ENCODE results near the gene MAOB.
"Not testable (repeated sequence)": the region's sequence is repeated elsewhere in the genome, so short reads cannot be mapped to it uniquely, and the experiment has no call there.

MAOB gene

DNA sequence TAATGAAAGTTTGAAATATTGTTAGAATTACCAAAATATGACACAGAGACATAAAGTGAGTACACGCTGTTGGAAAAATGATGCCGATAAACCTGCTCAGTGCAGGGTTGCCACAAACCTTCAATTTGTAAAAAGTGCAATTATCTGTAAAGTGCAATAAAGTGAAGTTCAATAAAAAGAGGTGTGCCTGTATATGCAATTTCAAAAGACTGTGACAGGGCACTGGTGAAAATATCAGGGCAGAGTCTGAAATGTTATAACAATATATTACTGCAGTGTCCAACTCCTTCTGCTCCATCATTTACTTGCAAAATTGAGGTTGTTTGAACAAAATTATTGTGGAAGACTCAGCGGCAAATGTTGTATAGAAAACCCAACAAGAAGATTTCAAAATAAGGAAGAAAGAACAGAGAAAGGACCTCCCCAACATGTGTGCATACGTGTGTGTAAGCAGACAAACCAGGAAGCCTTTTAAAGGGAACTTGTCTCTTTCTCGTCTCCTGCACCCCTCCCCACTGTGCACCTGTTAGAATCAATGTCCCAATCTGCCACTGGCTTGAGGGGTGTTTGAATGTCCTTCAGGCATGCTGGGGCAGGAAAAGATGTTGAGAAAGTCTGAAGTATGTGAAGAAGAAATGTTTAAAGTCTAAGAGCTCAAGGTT, 96.2 kb downstream of the MAOB start:
- in situ Hi-C loops (cut with MboI; ENCODE audit: low sequenced_read_pairs) = no loop called here

DNA sequence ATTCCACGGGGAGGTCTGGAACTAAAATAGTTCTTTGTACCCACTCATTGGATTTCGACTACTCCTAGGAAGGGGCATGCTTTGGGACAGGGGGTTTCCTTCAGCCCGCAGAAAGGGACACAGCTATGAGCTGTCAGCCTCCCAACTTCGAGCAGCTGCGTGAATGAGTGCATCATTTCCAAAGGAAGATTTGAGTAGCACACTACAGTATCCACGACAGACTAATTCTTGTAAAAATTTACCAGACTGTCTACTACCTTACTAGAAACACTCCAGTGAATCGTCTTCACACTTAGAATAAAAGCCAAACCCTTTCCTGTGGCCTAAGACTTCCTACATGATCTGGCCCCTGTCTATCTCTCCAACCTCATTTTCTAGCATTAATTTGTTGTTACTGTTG, 124.2 kb downstream of the MAOB start:
- in situ Hi-C loops (cut with MboI; ENCODE audit: low sequenced_read_pairs) = loop anchor here (25.0 kb wide), 2 partner anchors 196 to 1971 kb away; no protein-coding TSS in a partner anchor

DNA sequence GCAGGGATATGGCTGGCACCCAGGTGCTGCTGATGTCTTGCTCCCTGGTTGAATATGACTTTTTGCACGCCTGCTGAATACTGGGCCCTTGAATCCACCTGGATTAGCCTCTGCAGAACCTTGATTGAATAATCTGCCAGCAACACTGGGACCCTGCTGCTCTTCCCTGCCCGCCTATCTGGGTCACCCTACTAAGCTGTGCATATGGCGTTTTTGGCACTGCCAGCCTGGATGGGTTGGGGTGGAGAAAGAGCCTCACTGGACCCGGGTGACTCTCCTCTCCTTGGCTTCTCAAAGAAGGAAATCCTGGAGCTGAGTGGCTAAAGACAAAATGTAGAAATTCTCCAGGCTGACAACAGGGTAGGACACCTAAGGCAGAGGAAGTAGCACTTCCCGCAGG, 126.2 kb downstream of the MAOB start:
- in situ Hi-C loops (cut with MboI; ENCODE audit: low sequenced_read_pairs) = loop anchor here (25.0 kb wide), 2 partner anchors 194 to 1969 kb away; no protein-coding TSS in a partner anchor

DNA sequence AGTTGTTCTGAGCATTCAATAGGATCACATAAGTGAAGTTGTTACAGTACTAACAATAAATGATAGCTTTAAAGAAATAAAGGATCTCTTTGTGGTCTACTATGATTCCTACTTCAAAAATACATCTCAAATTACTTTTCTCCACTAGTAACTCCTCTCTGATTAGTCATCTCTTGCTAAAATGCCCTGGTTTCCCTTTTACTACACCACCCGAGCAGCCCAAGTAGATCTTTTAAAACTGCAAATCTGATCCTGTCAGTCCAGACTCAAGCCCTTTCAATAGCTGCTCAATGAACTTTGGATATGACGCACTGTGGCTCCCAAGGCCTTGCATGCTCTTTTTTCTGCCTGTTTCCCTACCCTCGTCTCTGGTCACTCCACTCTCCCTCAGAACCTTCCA, 128.6 kb downstream of the MAOB start:
- in situ Hi-C loops (cut with MboI; ENCODE audit: low sequenced_read_pairs) = loop anchor here (25.0 kb wide), 2 partner anchors 191 to 1966 kb away; no protein-coding TSS in a partner anchor

- in situ Hi-C loops (cut with MboI; ENCODE audit: low sequenced_read_pairs) = loop anchor here (25.0 kb wide), 2 partner anchors 188 to 1963 kb away; no protein-coding TSS in a partner anchor
These were observed 132.0 kb downstream of the MAOB start for GRCh38 chrX:43750248-43750676.

DNA sequence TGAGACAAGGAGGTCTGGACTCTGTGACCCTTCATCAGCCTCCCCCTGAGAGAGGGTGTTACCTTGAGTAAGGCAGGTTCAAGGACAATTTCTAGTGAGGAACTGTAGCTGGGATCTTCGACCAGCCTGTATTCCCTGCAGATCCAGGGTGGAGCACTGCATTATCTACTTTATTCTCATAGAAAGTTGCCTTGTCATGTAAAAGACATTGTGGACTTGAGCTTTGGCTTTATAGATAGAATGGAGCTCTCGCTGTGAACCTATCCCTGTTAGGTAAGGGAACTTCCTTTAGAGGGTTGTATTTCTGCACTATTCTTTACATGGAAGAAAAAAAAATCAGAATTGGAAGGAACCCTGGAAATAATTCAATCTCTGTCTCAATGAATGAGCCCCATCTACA, 134.8 kb downstream of the MAOB start:
- in situ Hi-C loops (cut with MboI; ENCODE audit: low sequenced_read_pairs) = no loop called here

GRCh38 chrX:43745938-43746721, 136.1 kb downstream of the MAOB start:
- in situ Hi-C loops (cut with MboI; ENCODE audit: low sequenced_read_pairs) = no loop called here

DNA sequence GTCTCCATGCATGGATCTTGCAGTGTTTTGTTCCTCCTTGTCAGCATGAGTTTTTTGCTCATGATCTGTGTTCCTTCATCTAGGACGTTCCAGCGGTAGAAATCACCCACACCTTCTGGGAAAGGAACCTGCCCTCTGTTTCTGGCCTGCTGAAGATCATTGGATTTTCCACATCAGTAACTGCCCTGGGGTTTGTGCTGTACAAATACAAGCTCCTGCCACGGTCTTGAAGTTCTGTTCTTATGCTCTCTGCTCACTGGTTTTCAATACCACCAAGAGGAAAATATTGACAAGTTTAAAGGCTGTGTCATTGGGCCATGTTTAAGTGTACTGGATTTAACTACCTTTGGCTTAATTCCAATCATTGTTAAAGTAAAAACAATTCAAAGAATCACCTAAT, 138.0 kb downstream of the MAOB start:
- in situ Hi-C loops (cut with MboI; ENCODE audit: low sequenced_read_pairs) = no loop called here

- in situ Hi-C loops (cut with MboI; ENCODE audit: low sequenced_read_pairs) = no loop called here
These were observed 139.0 kb downstream of the MAOB start for GRCh38 chrX:43743100-43743822.

DNA sequence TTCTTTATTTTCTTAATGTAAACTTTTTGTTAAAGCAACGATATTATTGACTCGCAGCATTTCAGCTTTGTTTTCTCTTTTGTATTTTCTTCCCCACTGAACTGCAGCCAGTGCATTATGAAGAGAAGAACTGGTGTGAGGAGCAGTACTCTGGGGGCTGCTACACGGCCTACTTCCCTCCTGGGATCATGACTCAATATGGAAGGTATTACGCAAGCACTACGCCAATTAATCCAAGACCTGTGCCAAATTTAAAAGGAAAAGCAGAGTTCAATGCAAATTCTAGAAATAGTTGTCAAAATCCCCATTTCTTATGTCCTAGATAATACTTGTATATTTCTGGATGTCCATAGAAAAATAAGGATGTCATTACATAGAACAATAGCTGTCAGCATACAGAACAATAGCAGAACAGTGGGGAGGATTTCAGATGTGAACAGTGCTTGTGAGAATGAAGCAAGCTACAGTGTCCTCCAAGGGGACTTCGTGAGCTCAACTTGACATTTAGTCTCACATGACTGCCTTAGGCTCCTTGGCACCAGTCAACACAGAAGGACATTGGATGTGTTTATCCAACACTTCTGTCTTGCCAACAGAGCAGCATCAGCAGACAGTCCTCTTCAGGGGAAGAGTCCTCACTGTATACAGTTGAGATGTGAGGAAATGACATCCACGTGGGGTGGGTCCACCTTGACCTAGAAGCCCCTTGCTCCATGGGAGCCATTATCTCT, 140.2 kb downstream of the MAOB start:
- in situ Hi-C loops (cut with MboI; ENCODE audit: low sequenced_read_pairs) = no loop called here

- in situ Hi-C loops (cut with MboI; ENCODE audit: low sequenced_read_pairs) = no loop called here
These were observed 146.3 kb downstream of the MAOB start for GRCh38 chrX:43735957-43736356.

DNA sequence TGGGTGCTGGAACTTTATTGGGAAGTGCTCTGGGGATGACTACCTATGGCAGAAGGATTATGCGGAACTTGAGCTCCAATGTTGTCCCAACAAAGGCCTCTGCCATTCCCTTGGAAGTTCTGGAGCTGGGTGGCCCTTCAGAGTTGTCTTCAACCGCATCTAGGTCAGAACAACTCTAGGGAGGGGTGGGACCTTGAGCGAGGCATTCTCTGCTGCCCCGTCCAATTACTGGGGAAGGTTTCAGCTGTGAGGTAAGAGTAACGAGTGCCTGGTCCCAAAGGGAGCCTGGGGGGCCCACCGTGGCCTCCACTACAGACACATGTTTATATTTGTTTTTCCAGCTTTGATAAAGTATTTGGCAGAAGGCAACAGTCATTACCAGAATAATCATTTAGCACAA, 146.7 kb downstream of the MAOB start:
- in situ Hi-C loops (cut with MboI; ENCODE audit: low sequenced_read_pairs) = no loop called here

DNA sequence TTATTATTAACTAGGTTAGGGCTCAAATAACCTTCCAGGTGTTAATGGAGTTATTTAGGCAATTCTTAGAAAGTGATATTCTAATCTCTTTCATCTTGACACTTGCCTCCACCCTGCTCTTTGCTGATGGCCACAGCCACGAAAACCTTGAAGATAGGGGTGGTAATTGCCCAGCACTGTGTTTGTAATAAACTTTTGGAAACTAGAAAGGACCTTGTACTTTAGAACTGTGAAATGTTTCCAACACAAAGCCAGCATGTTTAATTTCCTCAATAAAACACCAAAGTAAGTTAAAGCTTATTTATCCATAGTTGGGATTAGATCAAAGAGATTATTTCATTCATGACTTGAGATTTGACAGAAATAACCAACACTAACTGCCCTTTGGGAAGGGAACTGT, 147.8 kb downstream of the MAOB start:
- in situ Hi-C loops (cut with MboI; ENCODE audit: low sequenced_read_pairs) = no loop called here

GRCh38 chrX:43733699-43734098, 148.6 kb downstream of the MAOB start:
- in situ Hi-C loops (cut with MboI; ENCODE audit: low sequenced_read_pairs) = no loop called here

DNA sequence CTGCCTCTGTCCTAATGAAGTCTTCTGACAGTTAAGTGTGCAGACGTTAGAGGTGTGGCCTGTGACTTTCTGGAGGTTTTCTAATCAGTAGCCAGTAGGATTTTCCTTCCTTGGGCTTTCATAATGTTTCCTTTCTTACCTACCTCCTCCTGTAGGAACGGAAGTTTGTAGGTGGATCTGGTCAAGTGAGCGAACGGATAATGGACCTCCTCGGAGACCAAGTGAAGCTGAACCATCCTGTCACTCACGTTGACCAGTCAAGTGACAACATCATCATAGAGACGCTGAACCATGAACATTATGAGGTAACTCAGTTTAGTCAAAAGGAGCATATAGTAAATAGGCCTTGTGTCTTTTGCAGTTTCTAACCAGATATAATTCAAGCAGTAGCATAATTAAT, 151.2 kb downstream of the MAOB start:
- in situ Hi-C loops (cut with MboI; ENCODE audit: low sequenced_read_pairs) = no loop called here

DNA sequence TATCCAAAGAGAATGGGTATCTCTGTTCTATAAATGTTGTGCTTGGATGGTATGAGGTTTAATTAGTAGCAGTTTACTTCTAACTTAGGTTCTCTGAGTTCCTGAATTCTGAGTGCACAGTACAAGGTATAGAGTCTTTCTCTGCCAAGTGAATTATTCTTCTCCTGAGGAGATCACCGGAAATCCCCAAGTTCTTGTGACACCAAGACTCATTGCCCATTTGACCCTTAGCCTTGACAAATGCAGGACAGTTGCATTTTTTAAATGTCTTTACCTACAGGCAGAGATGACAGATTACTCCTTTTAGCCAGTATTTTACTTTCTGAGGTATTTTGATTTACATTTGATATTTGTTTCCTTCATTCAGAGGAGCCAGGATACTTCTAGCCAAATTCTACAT, 153.3 kb downstream of the MAOB start:
- in situ Hi-C loops (cut with MboI; ENCODE audit: low sequenced_read_pairs) = no loop called here

- in situ Hi-C loops (cut with MboI; ENCODE audit: low sequenced_read_pairs) = no loop called here
These were observed 154.2 kb downstream of the MAOB start for GRCh38 chrX:43728002-43728401.

DNA sequence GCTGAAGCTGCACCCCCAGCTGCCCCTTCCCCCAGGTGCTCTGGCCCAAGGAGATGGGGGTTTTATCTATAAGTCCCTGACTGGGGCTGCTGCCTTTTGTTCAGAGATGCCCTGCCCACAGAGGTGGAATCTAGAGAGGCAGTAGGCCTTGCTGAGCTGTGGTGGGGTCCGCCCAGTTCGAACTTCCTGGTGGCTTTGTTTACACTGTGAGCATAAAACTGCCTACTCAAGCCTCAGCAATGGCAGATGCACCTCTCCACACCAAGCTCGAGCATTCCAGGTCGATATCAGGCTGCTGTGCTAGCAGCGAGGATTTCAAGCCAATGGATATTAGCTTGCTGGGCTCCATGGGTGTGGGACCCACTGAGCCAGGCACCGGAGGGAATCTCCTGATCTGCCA, 155.0 kb downstream of the MAOB start:
- in situ Hi-C loops (cut with MboI; ENCODE audit: low sequenced_read_pairs) = not testable (repeated sequence)

GRCh38 chrX:43725227-43725626, 157.0 kb downstream of the MAOB start:
- in situ Hi-C loops (cut with MboI; ENCODE audit: low sequenced_read_pairs) = not testable (repeated sequence)

GRCh38 chrX:43720961-43721360, 161.3 kb downstream of the MAOB start:
- in situ Hi-C loops (cut with MboI; ENCODE audit: low sequenced_read_pairs) = no loop called here

GRCh38 chrX:43720082-43720481, 162.2 kb downstream of the MAOB start:
- in situ Hi-C loops (cut with MboI; ENCODE audit: low sequenced_read_pairs) = no loop called here
